OCI-LY7 (cell line): ENCODE results near the gene NOL3. TPM values are rescaled to one million over a fixed set of nuclear protein-coding genes. Genes with fewer than 3 reads are reported as not detected.
A peak's percentile ranks its signal among the peaks of the same experiment; 100 is the strongest.

Experiments
- BruUV-seq: library from RNA; stranded (reverse); fragments of 400-500 nt; replicated peaks from 2 replicates; lab custom pipeline; 2021; lab: Mats Ljungman, UMichigan
- CTCF ChIA-PET: fragments of 300-600 bp; sonication (Branson Sonifier 250); formaldehyde crosslinking; loops from one replicate; lab custom pipeline; 2022; ENCODE audit warnings: antibody characterized with exemption; ENCODE audit not compliant: unreplicated experiment; lab: Charles Lee
- POLR2A ChIA-PET: fragments of 300-600 bp; sonication (Branson Sonifier 250); formaldehyde crosslinking; loops from one replicate; lab custom pipeline; 2022; ENCODE audit warnings: antibody characterized with exemption; lab: Charles Lee
- DNase-seq: peaks from one replicate; pipeline ENCODE4 v3.0.0-alpha.2; 2015; ENCODE audit warnings: low spot score
- H2AFZ ChIP-seq: fragments of 200-600 bp; sonication (generic), shearing (Covaris generic); 2 replicates; pipeline ENCODE4 v1.6.1; 2014; ENCODE audit warnings: mild to moderate bottlenecking, antibody characterized with exemption, low read length, moderate library complexity
- H3K27ac ChIP-seq: fragments of 200-600 bp; sonication (generic); 2 replicates; pipeline ENCODE4 v1.5.1; 2014; ENCODE audit warnings: mixed run types, low read depth, mild to moderate bottlenecking, moderate library complexity, low read length, inconsistent platforms; ENCODE audit not compliant: poor library complexity, severe bottlenecking
- H3K36me3 ChIP-seq: fragments of 200-600 bp; sonication (generic); 2 replicates; pipeline ENCODE4 v1.6.1; 2014; ENCODE audit warnings: mild to moderate bottlenecking, antibody characterized with exemption, low read length, moderate library complexity, mixed read lengths; ENCODE audit not compliant: insufficient read depth
- H3K4me1 ChIP-seq: fragments of 200-600 bp; sonication (generic); 2 replicates; pipeline ENCODE4 v1.5.1; 2014; ENCODE audit warnings: mild to moderate bottlenecking, low read length; ENCODE audit not compliant: insufficient read depth, poor library complexity, severe bottlenecking
- H3K4me2 ChIP-seq: fragments of 200-600 bp; sonication (generic); 2 replicates; pipeline ENCODE4 v1.6.1; 2014; ENCODE audit warnings: mild to moderate bottlenecking, low read length
- H3K4me3 ChIP-seq: fragments of 200-600 bp; sonication (generic); 2 replicates; pipeline ENCODE4 v1.5.1; 2014; ENCODE audit warnings: mild to moderate bottlenecking, low read depth, low read length; ENCODE audit not compliant: poor library complexity, severe bottlenecking
- H3K79me2 ChIP-seq: fragments of 200-600 bp; sonication (generic); 2 replicates; pipeline ENCODE4 v1.6.1; 2016; ENCODE audit warnings: low read depth, mild to moderate bottlenecking, low read length, moderate library complexity, mixed read lengths; ENCODE audit not compliant: insufficient read depth
- H3K9me2 ChIP-seq: fragments of 200-600 bp; sonication (generic); 2 replicates; pipeline ENCODE4 v1.6.1; 2016; ENCODE audit warnings: mild to moderate bottlenecking, low read length, mixed read lengths; ENCODE audit not compliant: insufficient read depth
- H3K9me3 ChIP-seq: fragments of 200-600 bp; sonication (generic); 2 replicates; pipeline ENCODE4 v1.6.1; 2014; ENCODE audit warnings: mild to moderate bottlenecking, mixed run types, low read length, mixed read lengths
- H4K20me1 ChIP-seq: fragments of 200-600 bp; sonication (generic); 2 replicates; pipeline ENCODE4 v1.6.1; 2014; ENCODE audit warnings: mild to moderate bottlenecking, antibody characterized with exemption, low read length, moderate library complexity, mixed read lengths; ENCODE audit not compliant: insufficient read depth
- EZH2phosphoT487 ChIP-seq: fragments of 200-600 bp; sonication (generic); IDR thresholded peaks from 2 replicates; pipeline ENCODE4 v1.6.1; 2018; ENCODE audit warnings: low read depth, borderline replicate concordance, mild to moderate bottlenecking, mixed run types, antibody characterized with exemption, low read length, moderate library complexity, mixed read lengths
- intact Hi-C: fragments of 100-400 bp; cut with micrococcal nuclease; formaldehyde crosslinking; loops from one replicate; pipeline ENCODE4 v1.10.0; 2022; ENCODE audit not compliant: unreplicated experiment
- total RNA-seq, 2 experiments: library from RNA; depleted of rRNA in 1 of 2; stranded (reverse); fragments of >200 nt in 1 of 2; shearing (Covaris generic) in 1 of 2; gene quantifications; 2 replicates each; pipeline ENCODE4 v1.2.3, GENCODE V29; 2014 to 2022
- TF ChIP-seq, protein P1 (sequence below): fragments of 200-600 bp; sonication (generic); conservative IDR thresholded peaks from 2 replicates; pipeline ENCODE4 v1.5.1; 2014; ENCODE audit warnings: mild to moderate bottlenecking, antibody characterized with exemption, low read length, moderate library complexity, mixed read lengths

Gene NOL3
- total RNA-seq, 2 experiments from 2014 or later, result 2.2 to 4.4 TPM

DNA sequence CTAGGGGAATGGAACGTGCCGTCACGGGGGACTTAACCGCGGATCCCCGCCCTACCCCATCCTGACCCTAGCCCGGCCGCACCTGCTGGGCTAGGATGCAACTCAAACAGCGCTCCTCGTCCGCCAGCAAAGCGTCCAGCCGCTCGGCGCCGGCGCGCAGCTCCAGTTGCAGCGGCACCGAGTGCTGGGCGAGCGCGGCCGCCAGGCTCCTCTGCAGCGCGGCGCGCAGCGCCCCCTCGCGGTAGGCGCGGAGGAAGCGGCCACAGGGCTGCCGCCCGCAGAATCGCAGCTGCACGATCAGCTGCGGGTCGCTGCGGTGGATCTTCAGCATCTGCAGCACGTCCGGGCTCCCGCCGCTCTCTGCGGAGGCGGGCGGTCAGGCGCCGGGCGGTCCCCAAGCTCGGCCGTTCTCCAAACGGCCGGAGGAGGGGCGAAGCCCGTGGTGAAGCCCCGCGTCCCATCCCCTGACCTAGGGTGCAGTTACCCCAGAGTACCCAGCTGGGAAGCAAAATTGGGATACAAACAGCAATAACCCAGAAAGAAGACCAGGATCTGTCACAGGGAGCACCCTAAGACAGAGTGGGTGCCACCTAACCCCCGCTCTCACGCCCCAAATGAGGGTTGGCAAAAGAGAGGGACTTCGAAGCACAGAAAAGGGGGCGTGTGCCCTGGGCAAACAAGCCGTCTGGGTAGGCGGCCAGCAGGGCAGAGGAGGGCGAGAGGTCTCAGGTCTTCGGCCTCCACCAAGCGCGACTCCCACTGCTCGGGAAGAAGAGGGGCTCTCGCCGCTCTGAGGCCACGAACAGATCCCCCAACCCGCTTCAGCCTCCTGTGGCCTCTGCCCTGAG, 14.8 kb upstream of the NOL3 start:
- Histone ChIP-seq H3K9me2 (no peaks in the 10 kb centered on the region), H3K9me3 (no peaks in the 10 kb centered on the region), H3K4me1 (peaks cover 19% of the 10 kb centered on the region), H3K4me2 (peak overlapping the region; percentile 40; the same call in 1 of the 2 replicates), H3K27ac (no peak overlapping the region), H3K4me3 (no peak overlapping the region), H3K36me3 (no peaks in the 10 kb centered on the region), H2AFZ (no peak overlapping the region), H4K20me1 (no peaks in the 10 kb centered on the region), H3K79me2 (no peaks in the 10 kb centered on the region)
- TF ChIP-seq, protein P1, sequence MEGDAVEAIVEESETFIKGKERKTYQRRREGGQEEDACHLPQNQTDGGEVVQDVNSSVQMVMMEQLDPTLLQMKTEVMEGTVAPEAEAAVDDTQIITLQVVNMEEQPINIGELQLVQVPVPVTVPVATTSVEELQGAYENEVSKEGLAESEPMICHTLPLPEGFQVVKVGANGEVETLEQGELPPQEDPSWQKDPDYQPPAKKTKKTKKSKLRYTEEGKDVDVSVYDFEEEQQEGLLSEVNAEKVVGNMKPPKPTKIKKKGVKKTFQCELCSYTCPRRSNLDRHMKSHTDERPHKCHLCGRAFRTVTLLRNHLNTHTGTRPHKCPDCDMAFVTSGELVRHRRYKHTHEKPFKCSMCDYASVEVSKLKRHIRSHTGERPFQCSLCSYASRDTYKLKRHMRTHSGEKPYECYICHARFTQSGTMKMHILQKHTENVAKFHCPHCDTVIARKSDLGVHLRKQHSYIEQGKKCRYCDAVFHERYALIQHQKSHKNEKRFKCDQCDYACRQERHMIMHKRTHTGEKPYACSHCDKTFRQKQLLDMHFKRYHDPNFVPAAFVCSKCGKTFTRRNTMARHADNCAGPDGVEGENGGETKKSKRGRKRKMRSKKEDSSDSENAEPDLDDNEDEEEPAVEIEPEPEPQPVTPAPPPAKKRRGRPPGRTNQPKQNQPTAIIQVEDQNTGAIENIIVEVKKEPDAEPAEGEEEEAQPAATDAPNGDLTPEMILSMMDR, result peak; percentile 90
- no peak for TF ChIP-seq EZH2phosphoT487
- no TSS peak for BruUV-seq
- CTCF ChIA-PET, result interaction anchor here (1.1 kb wide), 1 partner anchor 55 kb away, joined by 3 read pairs; no protein-coding TSS in a partner anchor
- POLR2A ChIA-PET, result interaction anchor here (0.5 to 0.7 kb wide), 5 partner anchors 37 to 137 kb away, joined by 3 to 5 read pairs (median 3); no protein-coding TSS in a partner anchor
- intact Hi-C loops, result loop anchor here (1.0 to 2.0 kb wide), 3 partner anchors 137 to 201 kb away; no protein-coding TSS in a partner anchor
- DNase-seq, result peak; percentile 80

DNA sequence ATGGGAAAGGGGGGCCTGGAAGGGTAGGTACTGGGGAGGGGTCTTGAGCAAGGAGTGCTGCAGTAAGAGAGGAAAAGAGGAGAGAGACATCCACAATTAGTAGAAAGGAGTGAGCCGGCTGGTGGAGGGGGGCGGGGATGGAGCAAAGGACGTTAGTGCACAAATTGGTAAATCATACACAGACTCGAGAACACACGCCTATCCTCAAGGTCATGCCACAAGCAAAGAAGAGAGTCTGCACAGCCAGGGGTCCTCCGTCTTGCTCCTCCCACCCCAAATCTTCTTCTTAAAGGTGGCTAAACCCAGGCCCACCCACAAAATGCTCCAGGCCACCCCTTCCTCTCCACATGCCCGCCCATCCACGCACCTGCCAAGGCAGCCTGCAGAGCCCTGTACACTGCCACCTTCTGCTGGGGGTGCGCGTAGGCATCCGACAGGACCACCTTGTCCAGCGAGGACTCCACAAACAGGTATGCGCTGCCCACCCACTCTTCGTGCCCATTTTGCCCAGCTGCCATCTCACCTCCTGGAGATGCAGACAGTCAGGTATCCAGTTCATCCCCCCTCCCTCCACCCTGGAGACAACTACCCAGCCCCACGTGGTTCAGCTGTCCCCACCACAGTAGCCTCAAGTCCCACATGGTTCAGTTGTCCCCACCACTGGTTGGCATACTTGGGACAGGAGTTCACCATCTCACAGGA, 14.0 kb upstream of the NOL3 start:
- H3K36me3 ChIP-seq, result no peaks in the 10 kb centered on the region
- CTCF ChIA-PET, result interaction anchor here (0.5 kb wide), 1 partner anchor 212 kb away, joined by 4 read pairs; no protein-coding TSS in a partner anchor
- H3K79me2 ChIP-seq, result no peaks in the 10 kb centered on the region
- DNase-seq, result no peak
- intact Hi-C loops, result no loop called here
- POLR2A ChIA-PET, result interaction anchor here (0.5 kb wide), 1 partner anchor 45 kb away, joined by 3 read pairs; no protein-coding TSS in a partner anchor
- no peak overlapping the region for H3K4me3 ChIP-seq
- BruUV-seq, result no TSS peak
- peaks cover 21% of the 10 kb centered on the region for H3K4me1 ChIP-seq
- TF ChIP-seq EZH2phosphoT487, result no peak
- TF ChIP-seq, protein P1, result peak; percentile 42
- no peak overlapping the region for H3K4me2 ChIP-seq
- no peak overlapping the region for H2AFZ ChIP-seq
- no peaks in the 10 kb centered on the region for H3K9me2 ChIP-seq
- no peak overlapping the region for H3K27ac ChIP-seq
- H3K9me3 ChIP-seq, result no peaks in the 10 kb centered on the region
- H4K20me1 ChIP-seq, result no peaks in the 10 kb centered on the region
